Measurements from ENCODE around the gene PARP9.
"Not testable (repeated sequence)": the region's sequence is repeated elsewhere in the genome, so short reads cannot be mapped to it uniquely, and the experiment has no call there.

PARP9 gene

GRCh38 chr3:122576174-122576940, 12.3 kb upstream of the PARP9 start:
- no peak for DNase-seq (ENCODE audit: low read depth)

- DNase-seq (ENCODE audit: low read depth), result peak; percentile 11
Measured at GRCh38 chr3:122572940-122573412, 8.9 kb upstream of the PARP9 start.

- DNase-seq (ENCODE audit: low read depth), result no peak
Measured at GRCh38 chr3:122568755-122569154, 4.7 kb upstream of the PARP9 start.

- not testable (repeated sequence) for DNase-seq (ENCODE audit: low read depth)
Measured at GRCh38 chr3:122568131-122568530, 4.0 kb upstream of the PARP9 start.

- no peak for DNase-seq (ENCODE audit: low read depth)
Measured at GRCh38 chr3:122563717-122564025, 429 bp downstream of the PARP9 start.

GRCh38 chr3:122562923-122563716, 980 bp downstream of the PARP9 start:
- DNase-seq (ENCODE audit: low read depth), result no peak

- peak; percentile 32 for DNase-seq (ENCODE audit: low read depth)
Measured at GRCh38 chr3:122560680-122561079, 3.4 kb downstream of the PARP9 start.

GRCh38 chr3:122559906-122560305, 4.2 kb downstream of the PARP9 start:
- no peak for DNase-seq (ENCODE audit: low read depth)

GRCh38 chr3:122558605-122559004, 5.5 kb downstream of the PARP9 start:
- DNase-seq (ENCODE audit: low read depth), result no peak

- DNase-seq (ENCODE audit: low read depth), result no peak
Measured at GRCh38 chr3:122557356-122557755, 6.7 kb downstream of the PARP9 start.

- DNase-seq (ENCODE audit: low read depth), result no peak
Measured at GRCh38 chr3:122555275-122556071, 8.6 kb downstream of the PARP9 start.

- DNase-seq (ENCODE audit: low read depth), result no peak
Measured at GRCh38 chr3:122553171-122553570, 10.9 kb downstream of the PARP9 start.

GRCh38 chr3:122548619-122549018, 15.5 kb downstream of the PARP9 start:
- DNase-seq (ENCODE audit: low read depth), result no peak

- DNase-seq (ENCODE audit: low read depth), result no peak
Measured at GRCh38 chr3:122548076-122548475, 16.0 kb downstream of the PARP9 start.

GRCh38 chr3:122546151-122546550, 17.9 kb downstream of the PARP9 start:
- DNase-seq (ENCODE audit: low read depth), result no peak

GRCh38 chr3:122538956-122539490, 25.1 kb downstream of the PARP9 start:
- DNase-seq (ENCODE audit: low read depth), result no peak

- DNase-seq (ENCODE audit: low read depth), result no peak
Measured at GRCh38 chr3:122536632-122537001, 27.5 kb downstream of the PARP9 start.

GRCh38 chr3:122535964-122536631, 28.0 kb downstream of the PARP9 start:
- no peak for DNase-seq (ENCODE audit: low read depth)

- DNase-seq (ENCODE audit: low read depth), result peak; percentile 68
Measured at GRCh38 chr3:122533931-122534334, 30.2 kb downstream of the PARP9 start.

GRCh38 chr3:122533480-122533879, 30.6 kb downstream of the PARP9 start:
- DNase-seq (ENCODE audit: low read depth), result no peak

- DNase-seq (ENCODE audit: low read depth), result no peak
Measured at GRCh38 chr3:122530164-122530563, 33.9 kb downstream of the PARP9 start.

GRCh38 chr3:122523317-122523716, 40.8 kb downstream of the PARP9 start:
- DNase-seq (ENCODE audit: low read depth), result no peak

All from GM04504 (cell line).